H1 (cell line): ENCODE data around the gene LMBR1. TPM values are rescaled to one million over a fixed set of nuclear protein-coding genes. Genes with fewer than 3 reads are reported as not detected.

Experiments
- CTCF ChIA-PET: fragments of 300-600 bp; sonication (Branson Sonifier 250); formaldehyde crosslinking; loops from one replicate; lab custom pipeline; 2021; ENCODE audit not compliant: partially characterized antibody; lab: Charles Lee
- POLR2A ChIA-PET: fragments of 300-600 bp; sonication (Branson Sonifier 250); formaldehyde crosslinking; loops from one replicate; lab custom pipeline; 2021; ENCODE audit warnings: inconsistent platforms; ENCODE audit not compliant: partially characterized antibody; lab: Charles Lee
- DNase-seq, 2 experiments: peaks; one replicate each; pipeline versions ENCODE4 v3.0.0 to v3.0.0-alpha.2; 2010 to 2022; ENCODE audit warnings: low spot score in 2 of 2, low read depth in 1 of 2, mixed read lengths in 1 of 2
- FAIRE-seq: peaks from 2 replicates; lab custom pipeline; 2011; peaks lifted over from hg19 to GRCh38; lab: Jason Lieb, UNC
- H2AFZ ChIP-seq: 2 replicates; pipeline ENCODE4 v1.8.1; 2012; ENCODE audit warnings: low read length, inconsistent platforms
- H2AK5ac ChIP-seq: 2 replicates; pipeline ENCODE4 v1.6.1; 2013; ENCODE audit warnings: low read depth, low read length
- H2BK120ac ChIP-seq: replicated peaks from 2 replicates; pipeline ENCODE3; 2013; ENCODE audit warnings: low read depth, low read length, inconsistent platforms
- H2BK12ac ChIP-seq: 2 replicates; pipeline ENCODE4 v1.6.1; 2013; ENCODE audit warnings: low read depth, low read length
- H2BK15ac ChIP-seq: 2 replicates; pipeline ENCODE4 v1.6.1; 2013; ENCODE audit warnings: low read length
- H2BK20ac ChIP-seq: 2 replicates; pipeline ENCODE4 v1.6.1; 2013; ENCODE audit warnings: low read length
- H2BK5ac ChIP-seq: 2 replicates; pipeline ENCODE4 v1.6.1; 2013; ENCODE audit warnings: low read depth, low read length
- H3K14ac ChIP-seq: 2 replicates; pipeline ENCODE4 v1.6.1; 2013; ENCODE audit warnings: inconsistent platforms; ENCODE audit not compliant: insufficient read length
- H3K18ac ChIP-seq: 2 replicates; pipeline ENCODE4 v1.6.1; 2013; ENCODE audit warnings: low read length; ENCODE audit errors: extremely low read depth
- H3K23ac ChIP-seq: 2 replicates; pipeline ENCODE4 v1.6.1; 2013; ENCODE audit warnings: inconsistent platforms; ENCODE audit not compliant: insufficient read length
- H3K23me2 ChIP-seq: 2 replicates; pipeline ENCODE4 v1.6.1; 2013; ENCODE audit warnings: low read depth, low read length
- H3K27ac ChIP-seq: 2 replicates; pipeline ENCODE4 v1.6.1; 2011; ENCODE audit warnings: low read depth, low read length, inconsistent platforms
- H3K27me3 ChIP-seq, 4 experiments: replicated peaks in 1 of 4; 1 replicate in 1 of 4; 2 replicates in 3 of 4; pipeline versions ENCODE4 v1.6.1 to v1.8.1; 2011 to 2013; ENCODE audit warnings: low read length in 3 of 4, mild to moderate bottlenecking in 3 of 4, inconsistent platforms in 2 of 4, mixed read lengths in 2 of 4, moderate library complexity in 1 of 4; ENCODE audit not compliant: control insufficient read depth in 3 of 4, insufficient read depth in 3 of 4; ENCODE audit errors: extremely low read depth in 1 of 4
- H3K36me3 ChIP-seq, 4 experiments: 2 replicates each; pipeline versions ENCODE4 v1.6.1 to v1.8.1; 2011 to 2013; ENCODE audit warnings: mild to moderate bottlenecking in 4 of 4, low read length in 3 of 4, moderate library complexity in 2 of 4, control low read depth in 1 of 4, inconsistent platforms in 1 of 4; ENCODE audit not compliant: insufficient read depth in 4 of 4, control insufficient read depth in 2 of 4
- H3K4ac ChIP-seq: replicated peaks from 2 replicates; pipeline ENCODE3; 2013; ENCODE audit warnings: low read length, low read depth, mixed read lengths, inconsistent platforms; ENCODE audit not compliant: insufficient read length
- H3K4me1 ChIP-seq, 4 experiments: replicated peaks in 1 of 4; 1 replicate in 1 of 4; 2 replicates in 3 of 4; pipeline versions ENCODE4 v1.6.1 to v1.8.1; 2011 to 2013; ENCODE audit warnings: low read length in 3 of 4, inconsistent platforms in 2 of 4, mixed read lengths in 1 of 4; ENCODE audit not compliant: insufficient read depth in 4 of 4, control insufficient read depth in 3 of 4
- H3K4me2 ChIP-seq, 2 experiments: 2 replicates each; pipeline versions ENCODE4 v1.6.1 to v1.8.1; 2011 to 2013; ENCODE audit warnings: low read depth in 2 of 2, low read length in 2 of 2, control low read depth in 1 of 2, inconsistent platforms in 1 of 2, mild to moderate bottlenecking in 1 of 2; ENCODE audit not compliant: insufficient read depth in 1 of 2
- H3K4me3 ChIP-seq, 4 experiments: fragments of 200-600, 300-600 bp in 1 of 4; sonication (generic), shearing (Covaris generic), sonication (Bioruptor Twin) in 1 of 4; 2 replicates each; pipeline versions ENCODE4 v1.5.1 to v1.8.1; 2011 to 2016; ENCODE audit warnings: low read length in 4 of 4, low read depth in 3 of 4, control low read depth in 2 of 4, inconsistent platforms in 2 of 4, mild to moderate bottlenecking in 2 of 4, mixed read lengths in 1 of 4, moderate library complexity in 1 of 4; ENCODE audit not compliant: insufficient read depth in 2 of 4; ENCODE audit errors: extremely low read depth in 1 of 4
- H3K56ac ChIP-seq: replicated peaks from 2 replicates; pipeline ENCODE3; 2013; ENCODE audit warnings: low read depth, mild to moderate bottlenecking, mixed read lengths, low read length, inconsistent platforms; ENCODE audit not compliant: insufficient read length
- H3K79me1 ChIP-seq: 2 replicates; pipeline ENCODE4 v1.6.1; 2013; ENCODE audit warnings: low read depth, low read length, control low read depth
- H3K79me2 ChIP-seq, 2 experiments: 2 replicates each; pipeline versions ENCODE4 v1.6.1 to v1.8.1; 2012 to 2013; ENCODE audit warnings: low read length in 2 of 2, mild to moderate bottlenecking in 2 of 2, inconsistent platforms in 1 of 2; ENCODE audit not compliant: insufficient read depth in 2 of 2, control insufficient read depth in 1 of 2
- H3K9ac ChIP-seq, 4 experiments: replicated peaks in 1 of 4; 1 replicate in 1 of 4; 2 replicates in 3 of 4; pipeline versions ENCODE4 v1.6.1 to v1.8.1; 2011 to 2013; ENCODE audit warnings: low read depth in 3 of 4, low read length in 3 of 4, control low read depth in 2 of 4, mild to moderate bottlenecking in 2 of 4, moderate library complexity in 2 of 4, inconsistent platforms in 1 of 4; ENCODE audit errors: extremely low read depth in 1 of 4
- H3K9me3 ChIP-seq, 2 experiments: 2 replicates each; pipeline versions ENCODE4 v1.6.1 to v1.8.1; 2012 to 2013; ENCODE audit warnings: mild to moderate bottlenecking in 2 of 2, moderate library complexity in 2 of 2, control low read depth in 1 of 2, inconsistent platforms in 1 of 2, low read depth in 1 of 2, low read length in 1 of 2, mixed read lengths in 1 of 2; ENCODE audit not compliant: insufficient read depth in 2 of 2
- H4K20me1 ChIP-seq, 2 experiments: replicated peaks in 1 of 2; 2 replicates each; pipeline versions ENCODE3 to v1.8.1; 2011 to 2013; ENCODE audit warnings: inconsistent platforms in 2 of 2, low read length in 2 of 2, mild to moderate bottlenecking in 1 of 2; ENCODE audit not compliant: insufficient read depth in 2 of 2, control insufficient read depth in 1 of 2
- H4K5ac ChIP-seq: 2 replicates; pipeline ENCODE4 v1.6.1; 2013; ENCODE audit warnings: low read length, low read depth, mixed read lengths, inconsistent platforms; ENCODE audit not compliant: insufficient read length
- H4K8ac ChIP-seq: 2 replicates; pipeline ENCODE4 v1.8.0; 2013; ENCODE audit warnings: mild to moderate bottlenecking, moderate library complexity, low read length, inconsistent platforms; ENCODE audit not compliant: insufficient read depth; ENCODE audit errors: extremely low read depth
- H4K91ac ChIP-seq: replicated peaks from 2 replicates; pipeline ENCODE3; 2013; ENCODE audit warnings: low read length, mixed read lengths, inconsistent platforms; ENCODE audit not compliant: insufficient read length
- CTBP2 ChIP-seq: IDR thresholded peaks from 2 replicates; pipeline ENCODE4 v1.7.0; 2011; ENCODE audit warnings: borderline replicate concordance, mild to moderate bottlenecking, moderate library complexity, mixed read lengths, low read length; ENCODE audit not compliant: insufficient read depth, insufficient read length
- GTF2F1 ChIP-seq: IDR thresholded peaks from 2 replicates; pipeline ENCODE4 v1.6.1; 2012; ENCODE audit warnings: low read depth, low read length, improper control_type of control experiment, borderline replicate concordance
- MAFK ChIP-seq: IDR thresholded peaks from 2 replicates; pipeline ENCODE4 v1.6.1; 2012; ENCODE audit warnings: low read depth, mild to moderate bottlenecking, improper control_type of control experiment, low read length
- WGBS, 2 experiments: shearing (Covaris generic) in 1 of 2; methylation state at CpG; one replicate each; pipeline versions ENCODE4 v1.1.6 to v1.1.7; 2013 to 2015; ENCODE audit warnings: low lambda C conversion rate in 2 of 2, mixed read lengths in 2 of 2, inconsistent platforms in 1 of 2, low coverage in 1 of 2, missing lambda C conversion rate in 1 of 2; ENCODE audit not compliant: insufficient replicate concordance in 2 of 2, insufficient coverage in 1 of 2, insufficient read length in 1 of 2; ENCODE audit errors: extremely low coverage in 1 of 2, missing lambda C conversion rate in 1 of 2; 5-methylcytosine and 5-hydroxymethylcytosine counted together
- polyA plus RNA-seq, 7 experiments: library from polyadenylated mRNA; depleted of rRNA in 3 of 7; stranded (reverse) in 5 of 7; unstranded in 2 of 7; fragments of >200 nt in 5 of 7; fragments of 200-250 nt in 2 of 7; gene quantifications; 1 replicate in 5 of 7; 2 replicates in 1 of 7; 4 replicates in 1 of 7; pipeline versions ENCODE4 v1.2.1 to v1.2.3, GENCODE V29; 2011 to 2013; ENCODE audit warnings: missing spikeins in 2 of 7, mixed read lengths in 2 of 7
- total RNA-seq: library from RNA; stranded (reverse); fragmentation: NEBNext Ultra II Directional; extraction: Animal tissue kit (Norgen Biotek cat#: 25700); gene quantifications from 2 replicates; pipeline ENCODE4 v1.2.1, GENCODE V29; 2021

LMBR1 gene
- total and polyA plus RNA-seq, 2 of the 8 experiments (the other 6 are each of a cell fraction or from before 2014, with no cell fraction given), result 15.1 to 70.4 TPM

DNA sequence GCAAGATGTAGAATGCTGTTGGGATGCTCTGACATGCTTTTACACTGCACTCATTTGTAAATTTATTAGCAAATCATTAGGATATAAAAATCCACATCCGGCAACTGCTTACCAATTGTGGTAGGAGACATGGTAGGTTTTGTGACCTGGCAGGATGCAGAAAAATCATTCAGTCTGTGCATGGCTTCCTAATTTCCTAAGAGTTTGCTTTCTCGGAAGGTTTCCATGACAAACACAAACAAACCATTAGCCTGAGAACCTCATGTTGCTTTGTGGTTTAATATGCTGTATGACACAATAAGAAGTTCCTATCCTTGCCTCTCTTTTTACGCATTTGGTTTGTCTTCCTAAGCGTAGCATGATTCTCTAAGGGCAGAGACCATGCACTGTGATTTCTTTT lies 14.7 kb upstream of the LMBR1 start:
- CTCF ChIA-PET, result interaction anchor here (0.9 to 1.6 kb wide), 2 partner anchors 18 to 1123 kb away, joined by 3 read pairs; no protein-coding TSS in a partner anchor
- H3K4me2 ChIP-seq, result no peak overlapping the region

More for the DNA sequence above, 14.7 kb upstream of the LMBR1 start:
- no peak for TF ChIP-seq CTBP2
- TF ChIP-seq MAFK, result no peak
- no peak for TF ChIP-seq GTF2F1
- H3K36me3 ChIP-seq, result no peaks in the 10 kb centered on the region
- no peak overlapping the region for H2BK12ac ChIP-seq
- H3K79me1 ChIP-seq, result no peaks in the 10 kb centered on the region
- H3K23ac ChIP-seq, result no peak overlapping the region
- no peaks in the 10 kb centered on the region for H3K4me1 ChIP-seq
- no peak overlapping the region for H4K91ac ChIP-seq
- DNase-seq (no peak), FAIRE-seq (no peak)
- H2BK20ac ChIP-seq, result no peak overlapping the region
- no peaks in the 10 kb centered on the region; a peak in 1 of 7 replicates for H3K27me3 ChIP-seq
- no peak overlapping the region for H2BK120ac ChIP-seq
- no peak overlapping the region for H3K4me3 ChIP-seq
- POLR2A ChIA-PET, result no interaction called here
- H3K18ac ChIP-seq, result no peak overlapping the region
- no peak overlapping the region for H3K27ac ChIP-seq
- no peak overlapping the region for H3K14ac ChIP-seq
- H4K20me1 ChIP-seq, result no peaks in the 10 kb centered on the region
- H2AFZ ChIP-seq, result no peak overlapping the region
- no peak overlapping the region for H3K56ac ChIP-seq
- no peaks in the 10 kb centered on the region for H3K79me2 ChIP-seq
- no peak overlapping the region for H4K8ac ChIP-seq
- no peak overlapping the region for H4K5ac ChIP-seq
- H3K4ac ChIP-seq, result no peak overlapping the region
- H2BK5ac ChIP-seq, result no peak overlapping the region
- H3K9ac ChIP-seq, result no peak overlapping the region
- H2BK15ac ChIP-seq, result no peak overlapping the region
- no peaks in the 10 kb centered on the region for H3K23me2 ChIP-seq
- WGBS, 2 experiments, result 89% methylated on average over 4 of the region's 4 CpGs; no CpG with 5 or more reads in 1 of the 2 experiments
- H2AK5ac ChIP-seq, result no peak overlapping the region
- H3K9me3 ChIP-seq, result no peaks in the 10 kb centered on the region
